GM23338 (cell line): ENCODE data around the gene SLC15A1.

Experiments
- CREB1 ChIP-seq: fragments of 250-450 bp; sonication (Bioruptor Pico); IDR thresholded peaks from 2 replicates; pipeline ENCODE4 v1.5.0; 2020; ENCODE audit warnings: low read depth, mild to moderate bottlenecking, moderate library complexity
- CTCF ChIP-seq, 2 experiments: fragments of 200-600 bp in 1 of 2; sonication (generic) in 1 of 2; conservative IDR thresholded peaks; 2 replicates each; pipeline versions ENCODE4 v1.5.1 to v1.6.1; 2016 to 2017; ENCODE audit warnings: antibody characterized with exemption in 2 of 2, low read depth in 2 of 2, mild to moderate bottlenecking in 2 of 2, moderate library complexity in 1 of 2
- ETS1 ChIP-seq: IDR thresholded peaks from 2 replicates; pipeline ENCODE4 v1.6.1; 2016; ENCODE audit warnings: antibody characterized with exemption
- EZH2 ChIP-seq: fragments of 200-600 bp; sonication (generic); IDR thresholded peaks from one replicate; pipeline ENCODE4 v1.8.0; 2017; ENCODE audit warnings: antibody characterized with exemption, mild to moderate bottlenecking, low read depth; ENCODE audit not compliant: unreplicated experiment
- EZH2phosphoT487 ChIP-seq: fragments of 200-600 bp; sonication (generic); IDR thresholded peaks from one replicate; pipeline ENCODE4 v1.8.1; 2018; ENCODE audit warnings: antibody characterized with exemption; ENCODE audit not compliant: unreplicated experiment
- JUNB ChIP-seq: IDR thresholded peaks from one replicate; pipeline ENCODE4 v1.6.1; 2016; ENCODE audit warnings: antibody characterized with exemption; ENCODE audit not compliant: unreplicated experiment
- POLR2AphosphoS5 ChIP-seq: IDR thresholded peaks from 2 replicates; pipeline ENCODE4 v1.6.1; 2016; ENCODE audit warnings: antibody characterized with exemption, low read depth
- REST ChIP-seq: IDR thresholded peaks from one replicate; pipeline ENCODE4 v1.6.1; 2018; ENCODE audit warnings: antibody characterized with exemption; ENCODE audit not compliant: unreplicated experiment
- ZNF114 ChIP-seq: fragments of 250-450 bp; sonication (Bioruptor Pico); IDR thresholded peaks from 2 replicates; pipeline ENCODE4 v1.5.0; 2020; ENCODE audit warnings: mild to moderate bottlenecking, moderate library complexity
- ZNF331 ChIP-seq: fragments of 250-450 bp; sonication (Bioruptor Pico); IDR thresholded peaks from 2 replicates; pipeline ENCODE4 v1.5.0; 2020; ENCODE audit warnings: low read depth, mild to moderate bottlenecking, moderate library complexity

GRCh38 chr13:98648141-98648540 lies 104.3 kb downstream of the SLC15A1 start:
- TF ChIP-seq CTCF (conservative IDR thresholded peaks at IDR 0.05; ENCODE audit: low read depth in 2 of 2) (no peak), EZH2phosphoT487 (no peak), ZNF114 (CRISPR knock-in tag) (no peak), CREB1 (no peak), POLR2AphosphoS5 (no peak), EZH2 (no peak), JUNB (no peak), ZNF331 (CRISPR knock-in tag) (no peak), ETS1 (no peak), REST (no peak)
